Endodermal cell (in vitro differentiated cells): ENCODE results near the gene NRP1. TPM values are rescaled to one million over a fixed set of nuclear protein-coding genes. Genes with fewer than 3 reads are reported as not detected.

Experiments used
- DNase-seq: peaks from one replicate; pipeline ENCODE4 v3.0.0-alpha.2; 2017
- H3K27ac ChIP-seq: 2 replicates; pipeline ENCODE4 v1.5.1; 2013; ENCODE audit warnings: mild to moderate bottlenecking, low read depth, low read length, moderate library complexity
- H3K27me3 ChIP-seq: 2 replicates; pipeline ENCODE4 v1.6.1; 2013; ENCODE audit warnings: mild to moderate bottlenecking, low read length, moderate library complexity; ENCODE audit not compliant: insufficient read depth, control insufficient read depth, poor library complexity, severe bottlenecking
- H3K36me3 ChIP-seq: 2 replicates; pipeline ENCODE4 v1.7.0; 2013; ENCODE audit warnings: mild to moderate bottlenecking, low read length, moderate library complexity; ENCODE audit not compliant: control insufficient read depth, insufficient read depth
- H3K4me1 ChIP-seq: one replicate; pipeline ENCODE4 v1.7.0; 2013; ENCODE audit warnings: low read length; ENCODE audit not compliant: control insufficient read depth, insufficient read depth
- H3K4me3 ChIP-seq: 2 replicates; pipeline ENCODE4 v1.5.1; 2013; ENCODE audit warnings: mild to moderate bottlenecking, low read length, moderate library complexity
- H3K9ac ChIP-seq: 2 replicates; pipeline ENCODE4 v1.6.1; 2013; ENCODE audit warnings: mild to moderate bottlenecking, low read length, moderate library complexity; ENCODE audit not compliant: poor library complexity, severe bottlenecking; ENCODE audit errors: extremely low read depth
- H3K9me3 ChIP-seq: 2 replicates; pipeline ENCODE4 v1.6.1; 2013; ENCODE audit warnings: mild to moderate bottlenecking, low read length, moderate library complexity; ENCODE audit not compliant: control insufficient read depth
- H3K27ac Mint-ChIP-seq: 2 replicates; pipeline ENCODE4 v1.8.0; 2020; ENCODE audit warnings: mixed read lengths
- H3K27me3 Mint-ChIP-seq: 2 replicates; pipeline ENCODE4 v1.8.0; 2021; ENCODE audit warnings: mild to moderate bottlenecking, mixed read lengths; ENCODE audit not compliant: insufficient read depth
- H3K36me3 Mint-ChIP-seq: 2 replicates; pipeline ENCODE4 v1.8.0; 2020; ENCODE audit warnings: low read depth, mixed read lengths
- H3K4me1 Mint-ChIP-seq: 2 replicates; pipeline ENCODE4 v1.8.0; 2020; ENCODE audit warnings: mixed read lengths
- H3K4me3 Mint-ChIP-seq: 2 replicates; pipeline ENCODE4 v1.8.0; 2020; ENCODE audit warnings: mild to moderate bottlenecking, moderate library complexity, mixed read lengths
- H3K9me3 Mint-ChIP-seq: 2 replicates; pipeline ENCODE4 v1.8.0; 2020; ENCODE audit warnings: mild to moderate bottlenecking, mixed read lengths
- CTCF ChIP-seq: fragments of 200-600 bp; sonication (generic); conservative IDR thresholded peaks from 2 replicates; pipeline ENCODE4 v1.5.0; 2021; ENCODE audit warnings: antibody characterized with exemption, mild to moderate bottlenecking
- WGBS, 2 experiments: methylation state at CpG; one replicate each; pipeline versions ENCODE4 v1.1.5 to v1.1.7; 2013; ENCODE audit warnings: missing lambda C conversion rate in 2 of 2, mixed read lengths in 1 of 2; ENCODE audit not compliant: insufficient coverage in 1 of 2, insufficient read length in 1 of 2; 5-methylcytosine and 5-hydroxymethylcytosine counted together
- total RNA-seq, 2 donors: library from RNA; stranded (reverse); fragmentation: NEBNext Ultra II Directional in 1 of 2; extraction: Animal tissue kit (Norgen Biotek cat#: 25700) in 1 of 2; gene quantifications; 2 replicates in 1 of 2; 3 replicates in 1 of 2; pipeline ENCODE4 v1.2.1, GENCODE V29; 2021

The NRP1 gene
- total RNA-seq, 2 donors from 2014 or later = 20.7 to 30.6 TPM

GRCh38 chr10:33198610-33199009, 135.9 kb downstream of the NRP1 start:
- no peak for TF ChIP-seq CTCF
- Mint-ChIP-seq H3K4me1 (peaks cover 28% of the 10 kb centered on the region), H3K27me3 (no peaks in the 10 kb centered on the region), H3K27ac (no peak overlapping the region), H3K9me3 (no peaks in the 10 kb centered on the region), H3K4me3 (no peak overlapping the region), H3K36me3 (peaks cover 10% of the 10 kb centered on the region)
- Histone ChIP-seq H3K27ac (no peak overlapping the region), H3K9ac (no peak overlapping the region), H3K4me1 (no peaks in the 10 kb centered on the region), H3K4me3 (no peak overlapping the region), H3K9me3 (no peaks in the 10 kb centered on the region), H3K36me3 (peaks cover 67% of the 10 kb centered on the region), H3K27me3 (no peaks in the 10 kb centered on the region)
- no peak for DNase-seq
- 80 to 97% methylated on average over 1 to 2 of the region's 2 CpGs for WGBS, 2 experiments

- Mint-ChIP-seq H3K27me3 (peaks cover 2% of the 10 kb centered on the region), H3K4me1 (peaks cover 32% of the 10 kb centered on the region), H3K27ac (no peak overlapping the region), H3K9me3 (no peaks in the 10 kb centered on the region), H3K4me3 (no peak overlapping the region), H3K36me3 (peaks cover 4% of the 10 kb centered on the region)
- no peak for DNase-seq
- Histone ChIP-seq H3K9ac (no peak overlapping the region), H3K27ac (no peak overlapping the region), H3K4me1 (no peaks in the 10 kb centered on the region), H3K9me3 (no peaks in the 10 kb centered on the region), H3K4me3 (no peak overlapping the region), H3K27me3 (no peaks in the 10 kb centered on the region), H3K36me3 (peaks cover 57% of the 10 kb centered on the region)
- 85 to 92% methylated on average over 15 to 16 of the region's 16 CpGs for WGBS, 2 experiments
- TF ChIP-seq CTCF = no peak
These were observed 137.6 kb downstream of the NRP1 start for GRCh38 chr10:33196710-33197491.

- no peak overlapping the region for H3K4me3 Mint-ChIP-seq
- no peak for DNase-seq
- H3K9me3 Mint-ChIP-seq = no peaks in the 10 kb centered on the region
- H3K4me1 ChIP-seq = no peaks in the 10 kb centered on the region
- no peak overlapping the region for H3K4me3 ChIP-seq
- H3K27ac Mint-ChIP-seq = no peak overlapping the region
- WGBS, 2 experiments = 61 to 100% methylated on average over 1 to 3 of the region's 3 CpGs
- no peak overlapping the region for H3K27ac ChIP-seq
- TF ChIP-seq CTCF = no peak
- H3K9me3 ChIP-seq = no peaks in the 10 kb centered on the region
- H3K36me3 Mint-ChIP-seq = peaks cover 4% of the 10 kb centered on the region
- no peak overlapping the region for H3K9ac ChIP-seq
- H3K4me1 Mint-ChIP-seq = peaks cover 32% of the 10 kb centered on the region
- peaks cover 55% of the 10 kb centered on the region for H3K36me3 ChIP-seq
- peaks cover 2% of the 10 kb centered on the region for H3K27me3 Mint-ChIP-seq
- no peaks in the 10 kb centered on the region for H3K27me3 ChIP-seq
These were observed 138.1 kb downstream of the NRP1 start for GRCh38 chr10:33196377-33196706.
